Skin epidermis (tissue), 12 donors: ENCODE data around the gene NSDHL.

ENCODE experiments used
- H3K27ac ChIP-seq, 21 experiments: fragments of 200-600 bp; sonication (generic) in 11 of 21; one replicate each; pipeline ENCODE4 v1.5.0; 2020; ENCODE audit warnings: mild to moderate bottlenecking in 3 of 21, inconsistent platforms in 2 of 21, moderate library complexity in 2 of 21
- H3K4me3 ChIP-seq, 7 experiments: fragments of 200-600 bp; sonication (generic) in 2 of 7; one replicate each; pipeline ENCODE4 v1.5.0; 2020; ENCODE audit warnings: inconsistent platforms in 2 of 7, mild to moderate bottlenecking in 2 of 7, moderate library complexity in 1 of 7

Gene NSDHL

GRCh38 chrX:152886716-152887115, 55.9 kb downstream of the NSDHL start:
- no peak overlapping the region for H3K4me3 ChIP-seq
- H3K27ac ChIP-seq: no peak overlapping the region

GRCh38 chrX:152892499-152892898, 61.6 kb downstream of the NSDHL start:
- no peak overlapping the region for H3K4me3 ChIP-seq
- no peak overlapping the region for H3K27ac ChIP-seq

GRCh38 chrX:152892999-152893891, 62.4 kb downstream of the NSDHL start:
- Histone ChIP-seq H3K27ac (peak overlapping the region in 2 of 21 experiments; percentile 10 to 25), H3K4me3 (no peak overlapping the region)

- H3K27ac ChIP-seq: peak overlapping the region in 12 of 21 experiments; percentile 42 to 76 (median 64)
These were observed 63.2 kb downstream of the NSDHL start for GRCh38 chrX:152893980-152894610.

GRCh38 chrX:152895121-152895520, 64.3 kb downstream of the NSDHL start:
- H3K4me3 ChIP-seq: no peak overlapping the region
- peak overlapping the region in 19 of 21 experiments; percentile 22 to 76 (median 63) for H3K27ac ChIP-seq

More at GRCh38 chrX:152893980-152894610, 63.2 kb downstream of the NSDHL start:
- H3K4me3 ChIP-seq: no peak overlapping the region

- Histone ChIP-seq H3K27ac (peak overlapping the region in 10 of 21 experiments; percentile 21 to 71 (median 51)), H3K4me3 (no peak overlapping the region)
These were observed 65.0 kb downstream of the NSDHL start for GRCh38 chrX:152895724-152896420.

- Histone ChIP-seq H3K4me3 (no peak overlapping the region), H3K27ac (peak overlapping the region in 5 of 21 experiments; percentile 21 to 62 (median 31))
These were observed 65.6 kb downstream of the NSDHL start for GRCh38 chrX:152896450-152896849.

- H3K27ac ChIP-seq: peak within 1 kb of the TSS in 11 of 21 experiments; percentile 1 to 73 (median 44)
- peak within 1 kb of the TSS; percentile 6 to 35 (median 24) for H3K4me3 ChIP-seq
These were observed 66.6 kb downstream of the NSDHL start, which contains the start of gene ZNF185 for GRCh38 chrX:152897222-152898131. Gene ZNF185 (plus strand): TSS chrX:152898067. CDS start chrX:152914490, 16,423 bp downstream.

- peak overlapping the region; percentile 6 to 35 (median 24) for H3K4me3 ChIP-seq
- peak overlapping the region in 8 of 21 experiments; percentile 9 to 73 (median 46) for H3K27ac ChIP-seq
These were observed 67.6 kb downstream of the NSDHL start for GRCh38 chrX:152898442-152898841.

GRCh38 chrX:152899111-152899873, 68.4 kb downstream of the NSDHL start:
- Histone ChIP-seq H3K27ac (no peak overlapping the region), H3K4me3 (peak overlapping the region in 1 of 7 experiments; percentile 24)

GRCh38 chrX:152899874-152900719, 69.2 kb downstream of the NSDHL start:
- Histone ChIP-seq H3K4me3 (no peak overlapping the region), H3K27ac (no peak overlapping the region)

GRCh38 chrX:152900937-152901445, 70.1 kb downstream of the NSDHL start:
- Histone ChIP-seq H3K4me3 (no peak overlapping the region), H3K27ac (no peak overlapping the region)

GRCh38 chrX:152901816-152902501, 71.1 kb downstream of the NSDHL start:
- Histone ChIP-seq H3K4me3 (no peak overlapping the region), H3K27ac (peak overlapping the region in 2 of 21 experiments; percentile 26 to 62)

- Histone ChIP-seq H3K27ac (no peak overlapping the region), H3K4me3 (no peak overlapping the region)
These were observed 71.6 kb downstream of the NSDHL start for GRCh38 chrX:152902502-152902820.

GRCh38 chrX:152903589-152903988, 72.7 kb downstream of the NSDHL start:
- no peak overlapping the region for H3K4me3 ChIP-seq
- H3K27ac ChIP-seq: no peak overlapping the region

GRCh38 chrX:152904151-152905080, 73.6 kb downstream of the NSDHL start:
- Histone ChIP-seq H3K4me3 (no peak overlapping the region), H3K27ac (no peak overlapping the region)
